HCT116 (cell line): ENCODE data around the gene AFAP1. TPM values are rescaled to one million over a fixed set of nuclear protein-coding genes. Genes with fewer than 3 reads are reported as not detected.

Experiments
- ATAC-seq: fragments of 200-7000 bp; cut with Tn5 transposase; 2 replicates; pipeline ENCODE4 v1.9.1; 2020; ENCODE audit warnings: mild to moderate bottlenecking, moderate library complexity
- BruUV-seq: library from RNA; stranded (reverse); fragments of 400-500 nt; replicated peaks from 2 replicates; lab custom pipeline; 2021; lab: Mats Ljungman, UMichigan
- CTCF ChIA-PET: fragments of 300-600 bp; sonication (Branson Sonifier 250); formaldehyde crosslinking; loops from one replicate; lab custom pipeline; 2021; ENCODE audit warnings: antibody characterized with exemption; lab: Charles Lee
- POLR2A ChIA-PET: fragments of 300-600, 350-600 bp; sonication (Branson Sonifier 250); formaldehyde crosslinking; loops from one replicate; lab custom pipeline; 2021; ENCODE audit warnings: antibody characterized with exemption; lab: Charles Lee
- RAD21 ChIA-PET, 2 experiments: fragments of 300-600 bp; sonication (Branson Sonifier 250); formaldehyde crosslinking; loops; one replicate each; lab custom pipeline; 2023; ENCODE audit warnings: low total read pairs in 2 of 2; ENCODE audit not compliant: uncharacterized antibody in 2 of 2, unreplicated experiment in 2 of 2, low non-redundant PET in 1 of 2; lab: Charles Lee
- DNase-seq: peaks from one replicate; pipeline ENCODE4 v3.0.0-alpha.2; 2010; ENCODE audit warnings: low read depth, low spot score
- H2AFZ ChIP-seq: fragments of 200-600 bp; shearing (Covaris generic), sonication (generic); 2 replicates; pipeline ENCODE4 v1.6.1; 2017; ENCODE audit warnings: low read depth, mixed run types, mixed read lengths, antibody characterized with exemption, low read length; ENCODE audit not compliant: poor library complexity, severe bottlenecking
- H3K27ac ChIP-seq: 2 replicates; pipeline ENCODE4 v1.5.1; 2012; ENCODE audit warnings: low read depth, low read length
- H3K27me3 ChIP-seq: fragments of 200-600 bp; sonication (generic); 2 replicates; pipeline ENCODE4 v1.6.1; 2016; ENCODE audit warnings: mixed run types, low read length, mixed read lengths; ENCODE audit not compliant: insufficient read depth
- H3K36me3 ChIP-seq, 2 experiments: fragments of 200-500 bp in 1 of 2; fragments of 200-600 bp in 1 of 2; sonication (Bioruptor generic) in 1 of 2; sonication (generic) in 1 of 2; 2 replicates each; pipeline versions ENCODE4 v1.5.1 to v1.6.1; 2014 to 2016; ENCODE audit warnings: low read length in 2 of 2, inconsistent platforms in 1 of 2, mixed read lengths in 1 of 2, mixed run types in 1 of 2; ENCODE audit not compliant: insufficient read depth in 2 of 2, control insufficient read depth in 1 of 2
- H3K4me1 ChIP-seq, 2 experiments: fragments of 200-600 bp in 1 of 2; sonication (generic) in 1 of 2; 2 replicates each; pipeline versions ENCODE4 v1.5.1 to v1.6.1; 2012 to 2017; ENCODE audit warnings: low read length in 2 of 2, inconsistent platforms in 1 of 2, mild to moderate bottlenecking in 1 of 2, mixed read lengths in 1 of 2, mixed run types in 1 of 2, moderate library complexity in 1 of 2; ENCODE audit not compliant: insufficient read depth in 2 of 2, control insufficient read depth in 1 of 2
- H3K4me2 ChIP-seq: fragments of 200-600 bp; sonication (generic); 2 replicates; pipeline ENCODE4 v1.6.1; 2017; ENCODE audit warnings: mixed run types, low read length, mixed read lengths
- H3K4me3 ChIP-seq, 2 experiments: fragments of 200-600 bp in 1 of 2; sonication (generic) in 1 of 2; replicated peaks in 1 of 2; 2 replicates each; pipeline ENCODE4 v1.5.1; 2011 to 2016; ENCODE audit warnings: low read length in 2 of 2, control low read depth in 1 of 2, low read depth in 1 of 2, mild to moderate bottlenecking in 1 of 2, mixed read lengths in 1 of 2, mixed run types in 1 of 2
- H3K79me2 ChIP-seq: fragments of 200-600 bp; sonication (generic); 2 replicates; pipeline ENCODE4 v1.6.1; 2017; ENCODE audit warnings: mild to moderate bottlenecking, mixed run types, low read length, moderate library complexity, mixed read lengths; ENCODE audit not compliant: insufficient read depth
- H3K9ac ChIP-seq: fragments of 200-600 bp; sonication (generic); 2 replicates; pipeline ENCODE4 v1.6.1; 2016; ENCODE audit warnings: low read length, mixed read lengths
- H3K9me2 ChIP-seq: fragments of 200-600 bp; sonication (generic), shearing (Covaris generic); 2 replicates; pipeline ENCODE4 v1.6.1; 2017; ENCODE audit warnings: mixed run types, mild to moderate bottlenecking, moderate library complexity; ENCODE audit not compliant: insufficient read depth
- H3K9me3 ChIP-seq, 2 experiments: fragments of 200-500 bp in 1 of 2; fragments of 200-600 bp in 1 of 2; sonication (Bioruptor generic) in 1 of 2; sonication (generic) in 1 of 2; 2 replicates each; pipeline ENCODE4 v1.6.1; 2014 to 2017; ENCODE audit warnings: low read length in 2 of 2, mixed read lengths in 2 of 2, inconsistent platforms in 1 of 2, low read depth in 1 of 2, mild to moderate bottlenecking in 1 of 2, mixed run types in 1 of 2, moderate library complexity in 1 of 2; ENCODE audit not compliant: control insufficient read depth in 1 of 2, insufficient read depth in 1 of 2
- H4K20me1 ChIP-seq: fragments of 200-600 bp; sonication (generic), shearing (Covaris generic); 2 replicates; pipeline ENCODE4 v1.6.1; 2017; ENCODE audit warnings: mixed run types, mild to moderate bottlenecking, moderate library complexity; ENCODE audit not compliant: insufficient read depth
- FOSL1 ChIP-seq: IDR thresholded peaks from 2 replicates; pipeline ENCODE4 v1.6.1; 2012; ENCODE audit warnings: low read depth
- JUND ChIP-seq: IDR thresholded peaks from 2 replicates; pipeline ENCODE4 v1.6.1; 2012
- MAX ChIP-seq: IDR thresholded peaks from 2 replicates; pipeline ENCODE4 v1.6.1; 2012
- RAD21 ChIP-seq: IDR thresholded peaks from 2 replicates; pipeline ENCODE4 v1.6.1; 2012; ENCODE audit warnings: low read depth, mild to moderate bottlenecking
- TCF7L2 ChIP-seq: IDR thresholded peaks from 2 replicates; pipeline ENCODE4 v1.7.0; 2011; ENCODE audit warnings: borderline replicate concordance, inconsistent platforms; ENCODE audit not compliant: insufficient read depth, insufficient read length; ENCODE audit errors: extremely low read depth
- ZBTB33 ChIP-seq: IDR thresholded peaks from 2 replicates; pipeline ENCODE4 v1.6.1; 2011; ENCODE audit warnings: mild to moderate bottlenecking, low read length, moderate library complexity; ENCODE audit not compliant: insufficient replicate concordance; ENCODE audit errors: extremely low read depth
- intact Hi-C: fragments of 100-400 bp; cut with micrococcal nuclease; formaldehyde crosslinking; loops from 2 replicates; pipeline ENCODE4 v1.10.0; 2022
- total RNA-seq: library from RNA; stranded (reverse); gene quantifications from one replicate; pipeline ENCODE4 v1.2.1, GENCODE V29; 2021; ENCODE audit not compliant: unreplicated experiment
- TF ChIP-seq, protein P1 (sequence below): IDR thresholded peaks from 2 replicates; pipeline ENCODE4 v1.6.1; 2012; ENCODE audit warnings: low read depth

AFAP1 gene
- total RNA-seq, 1 experiment from 2014 or later, result 19.4 TPM

DNA sequence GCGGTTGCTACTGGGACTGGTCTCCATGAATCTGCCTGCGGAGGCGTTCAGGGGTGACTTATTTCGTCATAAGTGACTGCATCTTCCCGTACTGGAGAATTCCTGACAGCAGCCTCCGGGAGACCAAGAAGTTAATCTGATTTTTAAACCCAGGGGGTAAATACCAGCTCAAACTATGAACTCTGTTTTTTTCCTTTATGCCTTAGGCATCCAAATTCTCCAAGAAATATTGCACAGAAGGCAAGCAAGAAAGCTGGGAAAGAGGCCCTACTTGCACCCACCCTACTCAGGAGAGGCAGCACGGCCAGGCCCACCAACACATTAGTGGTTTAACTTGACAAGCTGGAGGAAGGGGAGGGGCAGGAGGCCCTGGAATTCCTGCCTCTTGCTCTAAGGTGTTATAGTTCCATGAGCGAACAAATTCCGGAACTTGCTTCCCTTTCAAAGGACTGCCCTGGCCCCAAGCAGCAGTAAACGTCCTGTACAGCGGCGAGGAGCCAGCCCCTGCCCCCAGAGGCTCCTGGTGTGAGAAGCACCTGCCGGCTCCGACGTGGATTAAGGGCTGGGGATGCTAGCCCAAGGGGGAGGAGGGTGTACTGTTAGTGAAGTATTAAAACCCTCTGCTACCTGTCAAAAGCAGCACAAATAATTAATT lies 177.2 kb downstream of the AFAP1 start:
- intact Hi-C loops, result no loop called here
- Histone ChIP-seq H3K4me1 (peaks cover 0 to 4% of the 10 kb centered on the region in 2 experiments; a peak in 1 of 4 replicates), H3K27me3 (no peaks in the 10 kb centered on the region), H3K4me2 (no peak overlapping the region), H4K20me1 (no peaks in the 10 kb centered on the region), H3K79me2 (no peaks in the 10 kb centered on the region), H3K27ac (no peak overlapping the region), H2AFZ (no peak overlapping the region), H3K9ac (no peak overlapping the region), H3K9me2 (no peaks in the 10 kb centered on the region), H3K36me3 (peaks cover 0 to 3% of the 10 kb centered on the region in 2 experiments; a peak in 2 of 4 replicates), H3K9me3 (no peaks in the 10 kb centered on the region), H3K4me3 (no peak overlapping the region)
- TF ChIP-seq JUND (no peak), TCF7L2 (no peak), RAD21 (no peak), MAX (no peak), FOSL1 (no peak), ZBTB33 (no peak)
- TF ChIP-seq, protein P1, sequence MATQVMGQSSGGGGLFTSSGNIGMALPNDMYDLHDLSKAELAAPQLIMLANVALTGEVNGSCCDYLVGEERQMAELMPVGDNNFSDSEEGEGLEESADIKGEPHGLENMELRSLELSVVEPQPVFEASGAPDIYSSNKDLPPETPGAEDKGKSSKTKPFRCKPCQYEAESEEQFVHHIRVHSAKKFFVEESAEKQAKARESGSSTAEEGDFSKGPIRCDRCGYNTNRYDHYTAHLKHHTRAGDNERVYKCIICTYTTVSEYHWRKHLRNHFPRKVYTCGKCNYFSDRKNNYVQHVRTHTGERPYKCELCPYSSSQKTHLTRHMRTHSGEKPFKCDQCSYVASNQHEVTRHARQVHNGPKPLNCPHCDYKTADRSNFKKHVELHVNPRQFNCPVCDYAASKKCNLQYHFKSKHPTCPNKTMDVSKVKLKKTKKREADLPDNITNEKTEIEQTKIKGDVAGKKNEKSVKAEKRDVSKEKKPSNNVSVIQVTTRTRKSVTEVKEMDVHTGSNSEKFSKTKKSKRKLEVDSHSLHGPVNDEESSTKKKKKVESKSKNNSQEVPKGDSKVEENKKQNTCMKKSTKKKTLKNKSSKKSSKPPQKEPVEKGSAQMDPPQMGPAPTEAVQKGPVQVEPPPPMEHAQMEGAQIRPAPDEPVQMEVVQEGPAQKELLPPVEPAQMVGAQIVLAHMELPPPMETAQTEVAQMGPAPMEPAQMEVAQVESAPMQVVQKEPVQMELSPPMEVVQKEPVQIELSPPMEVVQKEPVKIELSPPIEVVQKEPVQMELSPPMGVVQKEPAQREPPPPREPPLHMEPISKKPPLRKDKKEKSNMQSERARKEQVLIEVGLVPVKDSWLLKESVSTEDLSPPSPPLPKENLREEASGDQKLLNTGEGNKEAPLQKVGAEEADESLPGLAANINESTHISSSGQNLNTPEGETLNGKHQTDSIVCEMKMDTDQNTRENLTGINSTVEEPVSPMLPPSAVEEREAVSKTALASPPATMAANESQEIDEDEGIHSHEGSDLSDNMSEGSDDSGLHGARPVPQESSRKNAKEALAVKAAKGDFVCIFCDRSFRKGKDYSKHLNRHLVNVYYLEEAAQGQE, result no peak
- ChIA-PET POLR2A (no interaction called here), RAD21 (interaction anchor here in 1 of 2 experiments (0.6 kb wide), 1 partner anchor 324 kb away, joined by 3 read pairs; no protein-coding TSS in a partner anchor), CTCF (interaction anchor here (0.9 to 1.7 kb wide), 5 partner anchors 8 to 648 kb away, joined by 3 to 9 read pairs (median 5); no protein-coding TSS in a partner anchor)
- DNase-seq (no peak), ATAC-seq (no peak)
- BruUV-seq, result no TSS peak
